ENCODE results near the gene DOK7.

Gene DOK7

GRCh38 chr4:3498901-3499510 is 35.9 kb downstream of the DOK7 start:
- no peak overlapping the region for H3K4me3 ChIP-seq (ENCODE audit: low read depth, low read length)
- no peak for DNase-seq (ENCODE audit: low read depth)
- TF ChIP-seq CTCF (IDR thresholded peaks at IDR 0.05; ENCODE audit: low read depth, low read length, missing control alignments) = no peak

GRCh38 chr4:3499710-3500109 is 36.6 kb downstream of the DOK7 start:
- no peak for TF ChIP-seq CTCF (IDR thresholded peaks at IDR 0.05; ENCODE audit: low read depth, low read length, missing control alignments)
- DNase-seq (ENCODE audit: low read depth) = no peak
- no peak overlapping the region for H3K4me3 ChIP-seq (ENCODE audit: low read depth, low read length)

GRCh38 chr4:3500111-3500510 is 37.0 kb downstream of the DOK7 start:
- no peak for TF ChIP-seq CTCF (IDR thresholded peaks at IDR 0.05; ENCODE audit: low read depth, low read length, missing control alignments)
- no peak overlapping the region for H3K4me3 ChIP-seq (ENCODE audit: low read depth, low read length)
- DNase-seq (ENCODE audit: low read depth) = no peak

GRCh38 chr4:3500634-3501101 is 37.6 kb downstream of the DOK7 start:
- TF ChIP-seq CTCF (IDR thresholded peaks at IDR 0.05; ENCODE audit: low read depth, low read length, missing control alignments) = no peak
- DNase-seq (ENCODE audit: low read depth) = no peak
- no peak overlapping the region for H3K4me3 ChIP-seq (ENCODE audit: low read depth, low read length)

- no peak for TF ChIP-seq CTCF (IDR thresholded peaks at IDR 0.05; ENCODE audit: low read depth, low read length, missing control alignments)
- H3K4me3 ChIP-seq (ENCODE audit: low read depth, low read length) = no peak overlapping the region
- no peak for DNase-seq (ENCODE audit: low read depth)
Measured at GRCh38 chr4:3501126-3501824, 38.2 kb downstream of the DOK7 start.

GRCh38 chr4:3501825-3502425 is 38.8 kb downstream of the DOK7 start:
- no peak for DNase-seq (ENCODE audit: low read depth)
- H3K4me3 ChIP-seq (ENCODE audit: low read depth, low read length) = no peak overlapping the region
- TF ChIP-seq CTCF (IDR thresholded peaks at IDR 0.05; ENCODE audit: low read depth, low read length, missing control alignments) = no peak

Data from GM12864 (cell line).